ENCODE data around the gene IGIP. TPM values are rescaled to one million over a fixed set of nuclear protein-coding genes. Genes with fewer than 3 reads are reported as not detected.

Gene IGIP
- total and polyA plus RNA-seq, 4 donors = 2.3 to 11.8 (median 3.7) TPM

DNA sequence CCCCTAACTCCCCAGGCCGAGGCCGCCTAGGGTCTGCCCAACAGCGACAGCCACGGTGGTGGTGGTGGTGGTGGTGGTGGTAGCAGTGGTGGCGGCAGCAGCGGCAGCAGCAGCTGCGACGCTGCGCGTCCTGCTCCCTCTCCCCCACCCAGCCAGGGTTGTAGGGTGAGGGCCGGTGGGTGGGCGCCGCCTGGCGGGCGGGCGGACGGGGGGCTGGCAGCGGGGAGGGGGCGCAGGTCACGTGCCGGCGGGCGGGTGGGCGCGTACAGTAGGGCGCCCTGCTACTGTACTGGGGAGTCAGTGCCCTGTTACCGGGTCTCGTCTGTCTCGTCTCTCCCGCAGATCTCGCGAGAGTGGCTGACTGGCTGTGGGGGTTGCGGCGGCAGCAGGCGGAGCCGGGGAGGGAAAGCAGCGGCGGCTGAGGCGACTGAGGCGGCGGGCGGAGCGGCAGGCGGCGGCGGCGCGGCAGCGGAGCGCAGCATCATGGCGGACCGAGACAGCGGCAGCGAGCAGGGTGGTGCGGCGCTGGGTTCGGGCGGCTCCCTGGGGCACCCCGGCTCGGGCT lies 12.0 kb upstream of the IGIP start, which contains the start of gene PURA:
Gene PURA, plus strand, starts transcription at position 411 of the 565 bp plus-strand sequence. Its CDS starts 73 bp downstream, at position 484.
- Histone ChIP-seq H3K9ac (ENCODE audit: low read depth in 1 of 2, low read length in 2 of 2) (peak within 1 kb of the TSS; percentile 63 to 84), H3K9me3 (ENCODE audit: control insufficient read depth in 4 of 4, low read length in 3 of 4) (no peaks in the 10 kb centered on the region), H3K4me3 (ENCODE audit: low read depth in 1 of 3, low read length in 3 of 3) (peak within 1 kb of the TSS; percentile 72 to 99 (median 93)), H3K27ac (ENCODE audit: low read depth in 1 of 2, low read length in 2 of 2) (peak within 1 kb of the TSS; percentile 72 to 89), H3K27me3 (ENCODE audit: control insufficient read depth in 4 of 4, insufficient read depth in 4 of 4, low read length in 3 of 4) (no peaks in the 10 kb centered on the region), H3K36me3 (ENCODE audit: control insufficient read depth in 4 of 4, insufficient read depth in 3 of 4, low read depth in 1 of 4, low read length in 3 of 4) (no peaks in the 10 kb centered on the region), H3K4me1 (ENCODE audit: control insufficient read depth in 4 of 4, insufficient read depth in 4 of 4, low read length in 3 of 4) (peaks cover 8 to 66% (median 41%) of the 10 kb centered on the region in 4 donors)
- TF ChIP-seq YY1 (IDR thresholded peaks at IDR 0.05) = peak; percentile 19
- no peak for TF ChIP-seq JUND (IDR thresholded peaks at IDR 0.05)
- TF ChIP-seq, protein P1, sequence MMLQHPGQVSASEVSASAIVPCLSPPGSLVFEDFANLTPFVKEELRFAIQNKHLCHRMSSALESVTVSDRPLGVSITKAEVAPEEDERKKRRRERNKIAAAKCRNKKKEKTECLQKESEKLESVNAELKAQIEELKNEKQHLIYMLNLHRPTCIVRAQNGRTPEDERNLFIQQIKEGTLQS (IDR thresholded peaks at IDR 0.05) = no peak
- TF ChIP-seq, protein P2, sequence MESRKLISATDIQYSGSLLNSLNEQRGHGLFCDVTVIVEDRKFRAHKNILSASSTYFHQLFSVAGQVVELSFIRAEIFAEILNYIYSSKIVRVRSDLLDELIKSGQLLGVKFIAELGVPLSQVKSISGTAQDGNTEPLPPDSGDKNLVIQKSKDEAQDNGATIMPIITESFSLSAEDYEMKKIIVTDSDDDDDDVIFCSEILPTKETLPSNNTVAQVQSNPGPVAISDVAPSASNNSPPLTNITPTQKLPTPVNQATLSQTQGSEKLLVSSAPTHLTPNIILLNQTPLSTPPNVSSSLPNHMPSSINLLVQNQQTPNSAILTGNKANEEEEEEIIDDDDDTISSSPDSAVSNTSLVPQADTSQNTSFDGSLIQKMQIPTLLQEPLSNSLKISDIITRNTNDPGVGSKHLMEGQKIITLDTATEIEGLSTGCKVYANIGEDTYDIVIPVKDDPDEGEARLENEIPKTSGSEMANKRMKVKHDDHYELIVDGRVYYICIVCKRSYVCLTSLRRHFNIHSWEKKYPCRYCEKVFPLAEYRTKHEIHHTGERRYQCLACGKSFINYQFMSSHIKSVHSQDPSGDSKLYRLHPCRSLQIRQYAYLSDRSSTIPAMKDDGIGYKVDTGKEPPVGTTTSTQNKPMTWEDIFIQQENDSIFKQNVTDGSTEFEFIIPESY (IDR thresholded peaks at IDR 0.05) = peak; percentile 98
- peak; percentile 6 to 16 for TF ChIP-seq RXRA (IDR thresholded peaks at IDR 0.05)
- WGBS = under 1% methylated on average over 60 of the region's 60 CpGs
- peak; percentile 91 for DNase-seq (ENCODE audit: low spot score)

DNA sequence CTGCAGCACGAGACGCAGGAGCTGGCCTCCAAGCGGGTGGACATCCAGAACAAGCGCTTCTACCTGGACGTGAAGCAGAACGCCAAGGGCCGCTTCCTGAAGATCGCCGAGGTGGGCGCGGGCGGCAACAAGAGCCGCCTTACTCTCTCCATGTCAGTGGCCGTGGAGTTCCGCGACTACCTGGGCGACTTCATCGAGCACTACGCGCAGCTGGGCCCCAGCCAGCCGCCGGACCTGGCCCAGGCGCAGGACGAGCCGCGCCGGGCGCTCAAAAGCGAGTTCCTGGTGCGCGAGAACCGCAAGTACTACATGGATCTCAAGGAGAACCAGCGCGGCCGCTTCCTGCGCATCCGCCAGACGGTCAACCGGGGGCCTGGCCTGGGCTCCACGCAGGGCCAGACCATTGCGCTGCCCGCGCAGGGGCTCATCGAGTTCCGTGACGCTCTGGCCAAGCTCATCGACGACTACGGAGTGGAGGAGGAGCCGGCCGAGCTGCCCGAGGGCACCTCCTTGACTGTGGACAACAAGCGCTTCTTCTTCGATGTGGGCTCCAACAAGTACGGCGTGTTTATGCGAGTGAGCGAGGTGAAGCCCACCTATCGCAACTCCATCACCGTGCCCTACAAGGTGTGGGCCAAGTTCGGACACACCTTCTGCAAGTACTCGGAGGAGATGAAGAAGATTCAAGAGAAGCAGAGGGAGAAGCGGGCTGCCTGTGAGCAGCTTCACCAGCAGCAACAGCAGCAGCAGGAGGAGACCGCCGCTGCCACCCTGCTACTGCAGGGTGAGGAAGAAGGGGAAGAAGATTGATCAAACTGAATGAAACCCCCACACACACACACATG lies 11.2 kb upstream of the IGIP start:
- peaks cover 6 to 58% (median 34%) of the 10 kb centered on the region in 4 donors for H3K4me1 ChIP-seq (ENCODE audit: control insufficient read depth in 4 of 4, insufficient read depth in 4 of 4, low read length in 3 of 4)
- DNase-seq (ENCODE audit: low spot score) = peak; percentile 72
- peak overlapping the region; percentile 72 to 99 (median 93) for H3K4me3 ChIP-seq (ENCODE audit: low read depth in 1 of 3, low read length in 3 of 3)
- TF ChIP-seq YY1 (IDR thresholded peaks at IDR 0.05) = no peak
- TF ChIP-seq HNF4A (conservative IDR thresholded peaks at IDR 0.05) = no peak
- TF ChIP-seq, protein P3, sequence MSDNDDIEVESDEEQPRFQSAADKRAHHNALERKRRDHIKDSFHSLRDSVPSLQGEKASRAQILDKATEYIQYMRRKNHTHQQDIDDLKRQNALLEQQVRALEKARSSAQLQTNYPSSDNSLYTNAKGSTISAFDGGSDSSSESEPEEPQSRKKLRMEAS (IDR thresholded peaks at IDR 0.05) = no peak
- no peak for TF ChIP-seq NR2F2 (IDR thresholded peaks at IDR 0.05)
- no peak for TF ChIP-seq EGR1 (IDR thresholded peaks at IDR 0.05; ENCODE audit: low read depth in 2 of 2)
- no peak for TF ChIP-seq HNF4G (IDR thresholded peaks at IDR 0.05)
- TF ChIP-seq GABPA (IDR thresholded peaks at IDR 0.05 in 1 of 2, conservative IDR thresholded peaks at IDR 0.05 in 1 of 2) = no peak
- TF ChIP-seq, protein P1 (IDR thresholded peaks at IDR 0.05) = no peak
- TF ChIP-seq, protein P4, sequence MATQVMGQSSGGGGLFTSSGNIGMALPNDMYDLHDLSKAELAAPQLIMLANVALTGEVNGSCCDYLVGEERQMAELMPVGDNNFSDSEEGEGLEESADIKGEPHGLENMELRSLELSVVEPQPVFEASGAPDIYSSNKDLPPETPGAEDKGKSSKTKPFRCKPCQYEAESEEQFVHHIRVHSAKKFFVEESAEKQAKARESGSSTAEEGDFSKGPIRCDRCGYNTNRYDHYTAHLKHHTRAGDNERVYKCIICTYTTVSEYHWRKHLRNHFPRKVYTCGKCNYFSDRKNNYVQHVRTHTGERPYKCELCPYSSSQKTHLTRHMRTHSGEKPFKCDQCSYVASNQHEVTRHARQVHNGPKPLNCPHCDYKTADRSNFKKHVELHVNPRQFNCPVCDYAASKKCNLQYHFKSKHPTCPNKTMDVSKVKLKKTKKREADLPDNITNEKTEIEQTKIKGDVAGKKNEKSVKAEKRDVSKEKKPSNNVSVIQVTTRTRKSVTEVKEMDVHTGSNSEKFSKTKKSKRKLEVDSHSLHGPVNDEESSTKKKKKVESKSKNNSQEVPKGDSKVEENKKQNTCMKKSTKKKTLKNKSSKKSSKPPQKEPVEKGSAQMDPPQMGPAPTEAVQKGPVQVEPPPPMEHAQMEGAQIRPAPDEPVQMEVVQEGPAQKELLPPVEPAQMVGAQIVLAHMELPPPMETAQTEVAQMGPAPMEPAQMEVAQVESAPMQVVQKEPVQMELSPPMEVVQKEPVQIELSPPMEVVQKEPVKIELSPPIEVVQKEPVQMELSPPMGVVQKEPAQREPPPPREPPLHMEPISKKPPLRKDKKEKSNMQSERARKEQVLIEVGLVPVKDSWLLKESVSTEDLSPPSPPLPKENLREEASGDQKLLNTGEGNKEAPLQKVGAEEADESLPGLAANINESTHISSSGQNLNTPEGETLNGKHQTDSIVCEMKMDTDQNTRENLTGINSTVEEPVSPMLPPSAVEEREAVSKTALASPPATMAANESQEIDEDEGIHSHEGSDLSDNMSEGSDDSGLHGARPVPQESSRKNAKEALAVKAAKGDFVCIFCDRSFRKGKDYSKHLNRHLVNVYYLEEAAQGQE (IDR thresholded peaks at IDR 0.05) = no peak
- TF ChIP-seq RAD21 (IDR thresholded peaks at IDR 0.05) = no peak
- no peak for TF ChIP-seq TAF1 (conservative IDR thresholded peaks at IDR 0.05)
- TF ChIP-seq, protein P2 (IDR thresholded peaks at IDR 0.05) = no peak
- no peak for TF ChIP-seq FOXA2 (IDR thresholded peaks at IDR 0.05)
- no peak for TF ChIP-seq FOXA1 (IDR thresholded peaks at IDR 0.05)
- no peak for TF ChIP-seq JUND (IDR thresholded peaks at IDR 0.05)
- H3K27me3 ChIP-seq (ENCODE audit: control insufficient read depth in 4 of 4, insufficient read depth in 4 of 4, low read length in 3 of 4) = no peaks in the 10 kb centered on the region
- peak overlapping the region; percentile 63 to 77 for H3K9ac ChIP-seq (ENCODE audit: low read depth in 1 of 2, low read length in 2 of 2)
- peak overlapping the region; percentile 72 to 89 for H3K27ac ChIP-seq (ENCODE audit: low read depth in 1 of 2, low read length in 2 of 2)
- H3K36me3 ChIP-seq (ENCODE audit: control insufficient read depth in 4 of 4, insufficient read depth in 3 of 4, low read depth in 1 of 4, low read length in 3 of 4) = no peaks in the 10 kb centered on the region
- 2% methylated on average over 65 of the region's 65 CpGs for WGBS
- no peaks in the 10 kb centered on the region for H3K9me3 ChIP-seq (ENCODE audit: control insufficient read depth in 4 of 4, low read length in 3 of 4)

All from liver (tissue), 9 donors.